K562 (cell line): ENCODE data around the gene NFIB. TPM values are rescaled to one million over a fixed set of nuclear protein-coding genes. Genes with fewer than 3 reads are reported as not detected.

Source experiments
- ATAC-seq: fragments of 200-7000 bp; cut with Tn5 transposase; 3 replicates; pipeline ENCODE4 v1.9.1; 2020; ENCODE audit warnings: moderate library complexity
- BruUV-seq: library from RNA; stranded (reverse); fragments of 400-500 nt; replicated peaks from 2 replicates; lab custom pipeline; 2021; lab: Mats Ljungman, UMichigan
- CTCF ChIA-PET: fragments of 300-600 bp; formaldehyde crosslinking; extraction: SDS; loops from one replicate; lab custom pipeline; 2021; ENCODE audit warnings: low intra/inter-chr PET ratio; lab: Yijun Ruan, JAX
- POLR2A ChIA-PET: fragments of 300-600, 350-650 bp; sonication (Branson Sonifier 250); formaldehyde crosslinking; extraction: SDS; loops from one replicate; lab custom pipeline; 2021; ENCODE audit warnings: antibody characterized with exemption, inconsistent platforms; lab: Yijun Ruan, JAX
- DNase-seq, 4 experiments: peaks; one replicate each; pipeline versions ENCODE4 v3.0.0 to v3.0.0-alpha.2; 2011 to 2018; ENCODE audit warnings: low spot score in 3 of 4, mixed read lengths in 3 of 4; ENCODE audit errors: extremely low read depth in 1 of 4
- FAIRE-seq: peaks from 2 replicates; lab custom pipeline; 2011; peaks lifted over from hg19 to GRCh38; lab: Jason Lieb, UNC
- H2AFZ ChIP-seq: 2 replicates; pipeline ENCODE4 v1.6.0; 2011; ENCODE audit warnings: low read depth, low read length, control low read depth, inconsistent platforms
- H3K27ac ChIP-seq: fragments of 200-600 bp; 3 replicates; pipeline ENCODE4 v1.8.0; 2011; ENCODE audit warnings: low read depth, mild to moderate bottlenecking, control low read depth, inconsistent platforms, low read length, moderate library complexity, mixed read lengths; ENCODE audit errors: extremely low read depth
- H3K27me3 ChIP-seq, 2 experiments: fragments of 300-600 bp in 1 of 2; 2 replicates in 1 of 2; 3 replicates in 1 of 2; pipeline versions ENCODE4 v1.6.0 to v1.8.0; 2011; ENCODE audit warnings: inconsistent platforms in 2 of 2, low read length in 2 of 2, mild to moderate bottlenecking in 1 of 2, mixed read lengths in 1 of 2, moderate library complexity in 1 of 2; ENCODE audit not compliant: control insufficient read depth in 2 of 2, insufficient read depth in 2 of 2
- H3K36me3 ChIP-seq: fragments of 300-600 bp; 3 replicates; pipeline ENCODE4 v1.8.0; 2011; ENCODE audit warnings: mild to moderate bottlenecking, low read length, inconsistent platforms; ENCODE audit not compliant: control insufficient read depth, insufficient read depth
- H3K4me1 ChIP-seq, 2 experiments: fragments of 200-600 bp in 1 of 2; replicated peaks in 1 of 2; 2 replicates in 1 of 2; 3 replicates in 1 of 2; pipeline versions ENCODE4 v1.5.1 to v1.8.0; 2011; ENCODE audit warnings: inconsistent platforms in 2 of 2, low read length in 2 of 2, mild to moderate bottlenecking in 1 of 2, mixed read lengths in 1 of 2, moderate library complexity in 1 of 2; ENCODE audit not compliant: control insufficient read depth in 2 of 2, insufficient read depth in 2 of 2
- H3K4me2 ChIP-seq: 2 replicates; pipeline ENCODE4 v1.6.1; 2011; ENCODE audit warnings: low read length, control low read depth, inconsistent platforms, mixed read lengths; ENCODE audit not compliant: insufficient read depth
- H3K4me3 ChIP-seq: fragments of 200-600 bp; sonication (generic), shearing (Covaris generic); 2 replicates; pipeline ENCODE4 v1.5.1; 2016; ENCODE audit warnings: control low read depth, inconsistent platforms
- H3K79me2 ChIP-seq: fragments of 200-600 bp; 3 replicates; pipeline ENCODE4 v1.8.0; 2011; ENCODE audit warnings: low read length, inconsistent platforms; ENCODE audit not compliant: control insufficient read depth, insufficient read depth
- H3K9ac ChIP-seq, 2 experiments: 2 replicates each; pipeline versions ENCODE4 v1.6.0 to v1.6.1; 2011; ENCODE audit warnings: low read depth in 2 of 2, low read length in 2 of 2, control low read depth in 1 of 2, inconsistent platforms in 1 of 2, mild to moderate bottlenecking in 1 of 2, mixed read lengths in 1 of 2; ENCODE audit not compliant: insufficient read depth in 1 of 2
- H3K9me1 ChIP-seq: one replicate; pipeline ENCODE4 v1.6.0; 2011; ENCODE audit warnings: inconsistent platforms, mild to moderate bottlenecking, low read length, moderate library complexity; ENCODE audit not compliant: control insufficient read depth, insufficient read depth
- H3K9me3 ChIP-seq: replicated peaks from 2 replicates; pipeline ENCODE4 v1.5.1; 2011; ENCODE audit warnings: low read depth, low read length, inconsistent platforms; ENCODE audit not compliant: control insufficient read depth, insufficient read depth
- H4K20me1 ChIP-seq: replicated peaks from 2 replicates; pipeline ENCODE4 v1.6.1; 2011; ENCODE audit warnings: low read length, inconsistent platforms, mixed read lengths; ENCODE audit not compliant: control insufficient read depth, insufficient read depth
- CREB3 ChIP-seq: fragments of 450-650 bp; conservative IDR thresholded peaks from 2 replicates; pipeline ENCODE4 v1.6.1; 2016; ENCODE audit warnings: missing genetic modification characterization, low read depth, mild to moderate bottlenecking, missing compliant biosample characterization, moderate library complexity
- DACH1 ChIP-seq: fragments of 450-650 bp; IDR thresholded peaks from 2 replicates; pipeline ENCODE4 v1.6.1; 2018; ENCODE audit not compliant: partially characterized antibody
- DPF2 ChIP-seq: fragments of 450-650 bp; IDR thresholded peaks from 2 replicates; pipeline ENCODE4 v1.6.1; 2016
- ELF1 ChIP-seq: fragments of 200-800 bp; sonication (Bioruptor generic); IDR thresholded peaks from 2 replicates; pipeline ENCODE4 v1.6.1; 2016; ENCODE audit warnings: missing genetic modification characterization, missing compliant biosample characterization
- MAX ChIP-seq: sonication (generic); formaldehyde crosslinking; IDR thresholded peaks from 2 replicates; pipeline ENCODE4 v1.9.0; 2022; ENCODE audit warnings: mild to moderate bottlenecking, missing genetic modification reagents
- NCOA1 ChIP-seq: fragments of 450-650 bp; IDR thresholded peaks from 2 replicates; pipeline ENCODE4 v1.6.1; 2016; ENCODE audit warnings: low read depth
- PRMT5 ChIP-seq: sonication (generic); formaldehyde crosslinking; IDR thresholded peaks from 2 replicates; pipeline ENCODE4 v1.5.0; 2020; ENCODE audit warnings: missing genetic modification reagents
- ZNF583 ChIP-seq: fragments of 250-450 bp; sonication (Bioruptor Pico); IDR thresholded peaks from 2 replicates; pipeline ENCODE4 v1.4.0; 2020
- ZNF589 ChIP-seq: fragments of 200-800 bp; sonication (Bioruptor generic); IDR thresholded peaks from 2 replicates; pipeline ENCODE4 v1.6.1; 2016; ENCODE audit warnings: low read depth, missing genetic modification characterization, missing compliant biosample characterization
- WGBS: fragments of 100-300 bp; shearing (Covaris generic); methylation state at CpG from one replicate; pipeline ENCODE4 v1.1.6; 2016; ENCODE audit warnings: low coverage, mixed read lengths; ENCODE audit not compliant: insufficient coverage; ENCODE audit errors: missing lambda C conversion rate; 5-methylcytosine and 5-hydroxymethylcytosine counted together
- in situ Hi-C: fragments of 300-500 bp; cut with MboI; formaldehyde crosslinking; loops from 4 replicates; pipeline ENCODE4 v1.15.0; 2018; ENCODE audit warnings: inconsistent platforms, mixed read lengths
- intact Hi-C: fragments of 100-400 bp; cut with micrococcal nuclease; formaldehyde crosslinking; loops from 2 replicates; pipeline ENCODE4 v1.14.2; 2022
- polyA plus RNA-seq, 8 experiments: library from polyadenylated mRNA; depleted of rRNA in 4 of 8; stranded (reverse) in 5 of 8; unstranded in 3 of 8; fragments of >200 nt; fragmentation: Nextera tagmentation in 2 of 8; fragmentation: Illumina TruSeq in 1 of 8; extraction: Ambion mirVana in 2 of 8; extraction: Trizol in 1 of 8; gene quantifications; 2 replicates each; pipeline versions ENCODE4 v1.2.1 to v1.2.3, GENCODE V29; 2011 to 2014; ENCODE audit warnings: inconsistent platforms in 1 of 8, missing spikeins in 1 of 8
- total RNA-seq, 7 experiments: library from RNA; depleted of rRNA in 6 of 7; stranded (reverse); fragments of >200 nt in 6 of 7; fragmentation: Illumina TruSeq in 2 of 7; extraction: Trizol in 2 of 7; gene quantifications; 2 replicates each; pipeline versions ENCODE4 v1.2.1 to v1.2.3, GENCODE V29; 2011 to 2021; ENCODE audit warnings: low replicate concordance in 1 of 7

Gene NFIB
- total and polyA plus RNA-seq, 9 of the 15 experiments (the other 6 are each of a cell fraction or from before 2014, with no cell fraction given): 1.2 to 3.3 (median 1.9) TPM

- Histone ChIP-seq H3K27me3 (no peaks in the 10 kb centered on the region), H3K9me3 (no peaks in the 10 kb centered on the region), H3K9ac (no peak overlapping the region), H3K4me1 (no peaks in the 10 kb centered on the region), H3K27ac (no peak overlapping the region), H3K79me2 (no peaks in the 10 kb centered on the region), H4K20me1 (no peaks in the 10 kb centered on the region), H3K9me1 (no peaks in the 10 kb centered on the region), H3K4me2 (no peak overlapping the region), H3K36me3 (no peaks in the 10 kb centered on the region), H3K4me3 (no peak overlapping the region), H2AFZ (no peak overlapping the region)
- ATAC-seq (no peak), FAIRE-seq (no peak), DNase-seq (no peak)
- TF ChIP-seq CREB3 (tag) (no peak), DACH1 (no peak), PRMT5 (CRISPR knock-in tag) (no peak), NCOA1 (no peak), ZNF589 (CRISPR knock-in tag) (no peak), MAX (CRISPR knock-in tag) (no peak), ZNF583 (CRISPR knock-in tag) (no peak), ELF1 (tag) (no peak), DPF2 (no peak)
- intact Hi-C loops: no loop called here
- BruUV-seq: no TSS peak
- WGBS: 76% methylated on average over 9 of the region's 9 CpGs
- CTCF ChIA-PET: no interaction called here
- POLR2A ChIA-PET: no interaction called here
- in situ Hi-C loops: no loop called here
These were observed 13.9 kb downstream of the NFIB start for GRCh38 chr9:14300040-14300439.
